Pancreas (tissue), 10 donors: ENCODE measurements around the gene HIBADH. TPM values are rescaled to one million over a fixed set of nuclear protein-coding genes. Genes with fewer than 3 reads are reported as not detected.

ENCODE experiments used
- ATAC-seq, 4 donors: fragments of 200-7000 bp; cut with Tn5 transposase; one replicate each; pipeline versions ENCODE4 v1.8.0 to v1.9.1; 2020; ENCODE audit warnings: mild to moderate bottlenecking in 4 of 4, moderate library complexity in 4 of 4
- DNase-seq, 6 donors: peaks; one replicate each; pipeline ENCODE4 v3.0.0-alpha.2; 2020
- FAIRE-seq: peaks from 2 replicates; lab custom pipeline; 2012; peaks lifted over from hg19 to GRCh38; lab: Jason Lieb, UNC
- H3K27ac ChIP-seq, 4 donors: fragments of 200-600 bp; sonication (generic); 1 replicate in 3 of 4; 2 replicates in 1 of 4; pipeline versions ENCODE4 v1.5.0 to v1.8.0; 2020
- H3K27me3 ChIP-seq, 4 donors: fragments of 200-600 bp; one replicate each; pipeline ENCODE4 v1.8.0; 2021
- H3K36me3 ChIP-seq, 3 donors: fragments of 200-600 bp; sonication (generic) in 1 of 3; one replicate each; pipeline versions ENCODE4 v1.5.0 to v1.8.0; 2020 to 2021
- H3K4me1 ChIP-seq, 3 donors: fragments of 200-600 bp; one replicate each; pipeline ENCODE4 v1.8.0; 2021
- H3K4me3 ChIP-seq, 4 donors: fragments of 200-600 bp; sonication (generic) in 2 of 4; one replicate each; pipeline versions ENCODE4 v1.5.0 to v1.8.0; 2020 to 2021
- H3K9me3 ChIP-seq, 4 donors: fragments of 200-600 bp; one replicate each; pipeline ENCODE4 v1.8.0; 2021
- WGBS, 2 donors: extraction: QIAGEN DNeasy Blood & Tissue Kit; methylation state at CpG; one replicate each; pipeline ENCODE4 v1.1.7; 2013; 5-methylcytosine and 5-hydroxymethylcytosine counted together
- intact Hi-C, 3 donors: fragments of 100-400 bp; cut with DNase I; formaldehyde crosslinking; loops; one replicate each; pipeline versions ENCODE4 v1.11.1 to v1.14.2; 2022
- polyA plus RNA-seq, 2 donors: library from polyadenylated mRNA; stranded (reverse); fragments of 200-250 nt; gene quantifications; one replicate each; pipeline ENCODE4 v1.2.3, GENCODE V29; 2013
- total RNA-seq, 6 donors: library from RNA; stranded (reverse); fragmentation: NEBNext Ultra II Directional in 4 of 6; extraction: Animal tissue kit (Norgen Biotek cat#: 25700) in 4 of 6; gene quantifications; one replicate each; pipeline versions ENCODE4 v1.2.1 to v1.2.4, GENCODE V29; 2021 to 2023
- TF ChIP-seq, protein P1 (sequence below), 4 donors: fragments of 200-600 bp; sonication (generic) in 3 of 4; IDR thresholded peaks; one replicate each; pipeline versions ENCODE4 v1.5.0 to v1.8.0; 2021; ENCODE audit warnings: antibody characterized with exemption in 4 of 4
- donor health status: healthy with polysubstance abuse.
- donor health status: DM: no; HTN: no; CAD: no; lungs with moderate emphysema.
- donor health status: DM: no; HTN: no; CAD: no.
- donor health status: control.
- donor health status: control.
- donor health status: Bipolar disorder and iron deficiency.
- donor health status: DM: yes; HTN: yes; CAD: no.
- donor health status: DM: no; HTN: no; CAD: no.
- donor health status: DM: no; HTN: no; CAD: no.
- donor health status: DM: yes; HTN: yes; CAD: no.

The HIBADH gene
- total and polyA plus RNA-seq, 8 donors, result 10.2 to 23.3 (median 14.2) TPM

GRCh38 chr7:27685209-27685608 lies 22.5 kb upstream of the HIBADH start:
- ATAC-seq (no peak), DNase-seq (no peak), FAIRE-seq (no peak)
- no peaks in the 10 kb centered on the region for H3K27me3 ChIP-seq
- no peak overlapping the region for H3K27ac ChIP-seq
- TF ChIP-seq, protein P1, sequence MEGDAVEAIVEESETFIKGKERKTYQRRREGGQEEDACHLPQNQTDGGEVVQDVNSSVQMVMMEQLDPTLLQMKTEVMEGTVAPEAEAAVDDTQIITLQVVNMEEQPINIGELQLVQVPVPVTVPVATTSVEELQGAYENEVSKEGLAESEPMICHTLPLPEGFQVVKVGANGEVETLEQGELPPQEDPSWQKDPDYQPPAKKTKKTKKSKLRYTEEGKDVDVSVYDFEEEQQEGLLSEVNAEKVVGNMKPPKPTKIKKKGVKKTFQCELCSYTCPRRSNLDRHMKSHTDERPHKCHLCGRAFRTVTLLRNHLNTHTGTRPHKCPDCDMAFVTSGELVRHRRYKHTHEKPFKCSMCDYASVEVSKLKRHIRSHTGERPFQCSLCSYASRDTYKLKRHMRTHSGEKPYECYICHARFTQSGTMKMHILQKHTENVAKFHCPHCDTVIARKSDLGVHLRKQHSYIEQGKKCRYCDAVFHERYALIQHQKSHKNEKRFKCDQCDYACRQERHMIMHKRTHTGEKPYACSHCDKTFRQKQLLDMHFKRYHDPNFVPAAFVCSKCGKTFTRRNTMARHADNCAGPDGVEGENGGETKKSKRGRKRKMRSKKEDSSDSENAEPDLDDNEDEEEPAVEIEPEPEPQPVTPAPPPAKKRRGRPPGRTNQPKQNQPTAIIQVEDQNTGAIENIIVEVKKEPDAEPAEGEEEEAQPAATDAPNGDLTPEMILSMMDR (IDR thresholded peaks at IDR 0.05), result no peak
- H3K4me1 ChIP-seq, result no peaks in the 10 kb centered on the region
- intact Hi-C loops, result loop anchor here in 2 of 3 donors (5.0 to 10.0 kb wide), 2 partner anchors 240 to 337 kb away; no protein-coding TSS in a partner anchor
- H3K4me3 ChIP-seq, result no peak overlapping the region
- no peaks in the 10 kb centered on the region for H3K36me3 ChIP-seq
- WGBS, 2 donors, result 95% methylated on average over 1 of the region's 1 CpG
- no peaks in the 10 kb centered on the region for H3K9me3 ChIP-seq

GRCh38 chr7:27684491-27684890 lies 21.8 kb upstream of the HIBADH start:
- Histone ChIP-seq H3K27ac (no peak overlapping the region), H3K27me3 (no peaks in the 10 kb centered on the region), H3K4me3 (no peak overlapping the region), H3K9me3 (no peaks in the 10 kb centered on the region), H3K4me1 (no peaks in the 10 kb centered on the region), H3K36me3 (no peaks in the 10 kb centered on the region)
- intact Hi-C loops, result loop anchor here in 1 of 3 donors (10.0 kb wide), 1 partner anchor 240 kb away; no protein-coding TSS in a partner anchor
- TF ChIP-seq, protein P1 (IDR thresholded peaks at IDR 0.05), result no peak
- FAIRE-seq (no peak), DNase-seq (no peak), ATAC-seq (no peak)
- 88 to 92% methylated on average over 4 of the region's 4 CpGs for WGBS, 2 donors

- TF ChIP-seq, protein P1 (IDR thresholded peaks at IDR 0.05), result no peak
- intact Hi-C loops, result loop anchor here in 1 of 3 donors (10.0 kb wide), 1 partner anchor 244 kb away; no protein-coding TSS in a partner anchor
- DNase-seq, result no peak
Observed at GRCh38 chr7:27680610-27681009, 17.9 kb upstream of the HIBADH start.

GRCh38 chr7:27678617-27679260 lies 16.1 kb upstream of the HIBADH start:
- Histone ChIP-seq H3K36me3 (no peaks in the 10 kb centered on the region), H3K4me3 (no peak overlapping the region), H3K9me3 (no peaks in the 10 kb centered on the region), H3K27me3 (no peaks in the 10 kb centered on the region), H3K4me1 (peaks cover 0 to 15% (median 5%) of the 10 kb centered on the region in 3 donors), H3K27ac (peak overlapping the region in 2 of 4 donors; percentile 50 to 86)
- TF ChIP-seq, protein P1 (IDR thresholded peaks at IDR 0.05), result no peak
- no peak for FAIRE-seq
- DNase-seq, result no peak
- intact Hi-C loops, result no loop called here
- WGBS, 2 donors, result 85 to 89% methylated on average over 2 of the region's 2 CpGs
- peak; percentile 56 to 73 (median 69) for ATAC-seq

More at GRCh38 chr7:27680610-27681009, 17.9 kb upstream of the HIBADH start:
- FAIRE-seq, result no peak
- H3K4me3 ChIP-seq, result no peak overlapping the region
- no peak overlapping the region for H3K27ac ChIP-seq
- 65 to 96% methylated on average over 1 of the region's 1 CpG for WGBS, 2 donors
- no peaks in the 10 kb centered on the region for H3K27me3 ChIP-seq
- H3K36me3 ChIP-seq, result no peaks in the 10 kb centered on the region
- peaks cover 0 to 15% (median 5%) of the 10 kb centered on the region in 3 donors for H3K4me1 ChIP-seq
- no peak for ATAC-seq
- no peaks in the 10 kb centered on the region for H3K9me3 ChIP-seq
